Osteocyte (in vitro differentiated cells): ENCODE results near the gene SASS6. TPM values are rescaled to one million over a fixed set of nuclear protein-coding genes. Genes with fewer than 3 reads are reported as not detected.

Experiments
- total RNA-seq: library from RNA; stranded (reverse); gene quantifications from 2 replicates; pipeline ENCODE4 v1.2.1, GENCODE V29; 2021

Gene SASS6
- total RNA-seq, 1 donor from 2014 or later: 3.2 TPM

Other genes with a start within 250 kb of the SASS6 start
- gene SLC35A3, start 162.9 kb downstream of the SASS6 start, total RNA-seq: 14.0 and 21.3 TPM in 2 replicates
- gene TRMT13, start 233 bp upstream of the SASS6 start, total RNA-seq: 9.9 and 10.7 TPM in 2 replicates
- gene LRRC39, start 45.3 kb upstream of the SASS6 start, total RNA-seq: 0.60 and 0.73 TPM in 2 replicates
- 13.0 and 15.7 TPM in 2 replicates for gene DBT, start 116.9 kb upstream of the SASS6 start, total RNA-seq
- 30.0 and 30.5 TPM in 2 replicates for gene RTCA, start 133.3 kb upstream of the SASS6 start, total RNA-seq
- 2.8 and 3.9 TPM in 2 replicates for gene CDC14A, start 219.6 kb upstream of the SASS6 start, total RNA-seq